ENCODE measurements around the gene MRTFA.
A peak's percentile ranks its signal among the peaks of the same experiment; 100 is the strongest.

MRTFA gene

DNA sequence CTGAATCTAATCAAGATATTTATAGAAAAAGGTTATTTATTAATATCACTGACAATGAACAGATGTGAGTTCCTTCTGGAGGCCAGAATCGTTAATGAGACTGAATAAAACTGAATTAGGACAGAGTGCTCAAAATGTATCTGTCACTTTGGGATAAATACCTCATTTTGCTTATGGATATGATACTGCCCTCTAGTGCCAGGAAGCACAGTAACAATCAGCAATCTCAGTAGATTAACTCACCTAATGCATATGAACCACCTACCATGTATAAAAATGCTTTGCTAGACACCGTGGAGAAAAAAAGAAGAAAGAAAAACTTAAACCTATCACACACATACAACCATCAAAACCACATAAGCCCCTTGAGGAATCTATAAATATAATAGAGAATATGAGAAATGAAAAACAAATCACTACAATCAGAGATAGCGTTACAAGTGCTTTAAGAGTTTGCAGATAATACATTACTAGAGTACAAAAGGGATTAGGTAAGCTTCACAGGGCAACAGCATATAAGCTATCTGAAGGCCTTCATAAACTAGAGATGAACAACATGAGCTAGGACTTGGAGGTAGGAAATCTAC lies 148.8 kb downstream of the MRTFA start:
- peak; percentile 76 for FAIRE-seq

DNA sequence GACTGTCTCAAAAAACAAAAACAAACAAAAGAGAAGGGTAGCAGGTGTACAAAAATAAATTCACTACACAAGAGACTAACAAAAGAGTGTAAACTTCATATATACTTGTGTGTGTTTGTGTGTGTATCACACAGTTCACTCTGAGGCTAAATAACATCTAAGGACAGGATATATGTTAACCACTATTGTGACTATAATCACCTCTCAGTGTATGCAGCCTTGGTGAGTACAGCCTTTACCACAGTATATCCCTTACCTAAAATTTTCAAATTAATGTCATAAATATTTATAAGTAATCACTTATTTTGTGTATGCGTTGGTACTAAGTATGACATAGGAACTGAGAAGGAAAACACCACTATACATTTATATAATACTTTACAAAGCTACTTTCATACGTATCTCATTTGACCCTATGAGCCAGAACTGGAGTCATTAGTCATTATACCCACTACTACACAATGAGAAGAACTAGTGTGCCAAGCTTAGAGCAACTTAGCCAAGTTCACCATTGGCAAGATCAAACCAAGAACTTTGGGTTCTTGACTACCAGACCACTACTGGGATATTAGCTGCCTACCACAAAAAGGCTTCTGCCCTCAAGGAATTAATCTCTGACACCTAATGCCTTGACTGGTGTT lies 149.4 kb downstream of the MRTFA start:
- DNase-seq (ENCODE audit: insufficient read length): no peak
- TF ChIP-seq TAF1 (IDR thresholded peaks at IDR 0.05; ENCODE audit: borderline replicate concordance, low read depth, low read length) (no peak), POLR2AphosphoS5 (IDR thresholded peaks at IDR 0.05; ENCODE audit: low read depth, low read length) (no peak), POLR2A (IDR thresholded peaks at IDR 0.05; ENCODE audit: low read depth, low read length) (no peak)
- no peak for FAIRE-seq

More for the DNA sequence above, 148.8 kb downstream of the MRTFA start:
- DNase-seq (ENCODE audit: insufficient read length): no peak
- TF ChIP-seq TAF1 (IDR thresholded peaks at IDR 0.05; ENCODE audit: borderline replicate concordance, low read depth, low read length) (no peak), POLR2A (IDR thresholded peaks at IDR 0.05; ENCODE audit: low read depth, low read length) (no peak), POLR2AphosphoS5 (IDR thresholded peaks at IDR 0.05; ENCODE audit: low read depth, low read length) (no peak)

DNA sequence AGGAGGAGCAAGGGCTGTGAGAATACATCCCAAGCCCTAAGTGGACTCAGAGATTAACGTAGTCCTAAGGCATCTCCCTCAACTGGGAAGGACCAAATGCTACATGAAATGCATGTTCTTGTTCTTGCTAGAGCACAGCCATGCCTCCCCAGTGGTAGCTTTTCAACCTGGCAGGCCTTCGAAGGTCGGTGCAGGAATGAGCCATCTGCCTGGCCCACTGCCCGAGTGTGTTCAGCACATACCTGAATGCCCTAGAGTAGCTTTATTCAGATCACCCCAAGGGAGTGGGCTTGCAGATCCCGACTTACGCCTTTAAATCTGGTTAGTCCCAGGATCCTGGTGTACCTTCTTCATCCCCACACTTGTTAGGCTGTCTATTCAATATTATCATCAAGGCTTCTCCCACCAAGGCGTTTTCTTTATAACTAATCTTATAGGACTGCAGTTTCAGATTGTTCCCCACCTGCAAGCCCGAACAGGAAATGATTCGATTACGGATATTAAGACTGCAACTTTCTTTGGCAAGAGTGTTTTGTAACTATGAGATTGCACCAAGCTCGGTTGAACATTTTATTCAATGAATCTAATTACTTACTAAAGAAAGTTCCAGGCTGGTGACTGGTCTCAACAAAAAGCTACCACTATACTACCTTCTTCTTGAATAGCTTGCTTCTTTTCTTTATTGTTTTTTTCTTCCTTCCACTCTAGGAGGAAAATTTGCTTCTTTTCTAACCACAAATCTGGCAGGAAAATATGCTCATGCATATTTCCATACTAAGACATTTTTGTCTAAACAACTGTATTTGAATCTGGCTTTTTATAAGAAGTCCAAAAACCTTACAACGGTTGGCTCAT lies 150.5 kb downstream of the MRTFA start:
- DNase-seq (ENCODE audit: insufficient read length) (no peak), FAIRE-seq (no peak)
- TF ChIP-seq POLR2A (IDR thresholded peaks at IDR 0.05; ENCODE audit: low read depth, low read length) (no peak), TAF1 (IDR thresholded peaks at IDR 0.05; ENCODE audit: borderline replicate concordance, low read depth, low read length) (no peak), POLR2AphosphoS5 (IDR thresholded peaks at IDR 0.05; ENCODE audit: low read depth, low read length) (no peak)

DNA sequence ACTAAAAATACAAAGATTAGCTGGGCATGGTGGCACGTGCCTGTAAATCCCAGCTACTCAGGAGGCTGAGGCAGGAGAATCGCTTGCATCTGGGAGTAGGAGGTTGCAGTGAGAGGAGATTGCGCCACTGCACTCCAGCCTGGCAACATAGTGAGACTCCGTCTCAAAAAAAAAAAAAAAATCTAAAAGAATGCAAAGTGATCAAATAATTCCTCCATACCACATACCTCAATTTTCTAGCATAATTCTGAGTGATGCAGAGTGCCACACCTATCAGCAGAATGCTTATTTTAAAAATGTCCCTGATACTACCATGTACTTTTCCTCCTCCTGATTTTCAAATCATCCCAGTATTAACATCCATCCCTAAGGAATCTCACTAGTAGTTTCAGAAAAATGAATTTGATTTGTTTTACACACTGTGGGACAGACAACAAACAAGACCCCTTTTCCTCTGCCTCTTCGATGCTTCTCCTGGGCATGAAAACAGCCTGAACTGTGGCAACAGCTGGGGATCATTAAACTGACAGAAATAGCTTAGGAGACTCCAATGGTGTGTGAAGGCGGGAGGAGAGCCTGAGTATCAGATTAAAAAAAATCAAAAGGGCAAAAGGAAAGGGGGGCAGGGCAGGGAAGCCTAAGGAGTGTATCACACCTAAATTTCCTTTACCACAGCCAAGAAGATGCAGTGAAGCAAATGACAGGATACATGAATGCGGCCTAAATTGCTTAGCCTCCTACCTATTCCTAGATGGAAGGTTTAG lies 151.4 kb downstream of the MRTFA start:
- FAIRE-seq: no peak
- TF ChIP-seq TAF1 (IDR thresholded peaks at IDR 0.05; ENCODE audit: borderline replicate concordance, low read depth, low read length) (no peak), POLR2AphosphoS5 (IDR thresholded peaks at IDR 0.05; ENCODE audit: low read depth, low read length) (no peak), POLR2A (IDR thresholded peaks at IDR 0.05; ENCODE audit: low read depth, low read length) (no peak)
- DNase-seq (ENCODE audit: insufficient read length): no peak

DNA sequence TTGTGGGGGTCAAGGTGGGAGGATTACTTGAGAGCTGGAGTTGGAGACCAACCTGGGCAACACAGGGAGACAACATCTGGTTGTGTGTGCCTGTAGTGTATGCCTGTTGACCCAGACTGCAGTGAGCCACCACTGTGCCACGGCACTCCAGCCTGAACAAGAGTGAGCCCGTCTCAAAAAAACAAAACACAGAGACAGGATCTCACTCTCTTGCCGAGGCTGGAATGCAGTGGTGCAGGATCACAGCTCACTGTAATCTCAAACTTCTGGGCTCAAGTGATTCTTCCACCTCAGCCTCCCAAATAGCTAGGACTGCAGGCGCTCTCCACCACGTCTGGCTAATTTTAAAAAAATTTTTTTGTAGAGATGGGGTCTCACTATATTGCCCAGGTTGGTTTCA lies 153.6 kb downstream of the MRTFA start:
- FAIRE-seq (no peak), DNase-seq (ENCODE audit: insufficient read length) (no peak)

DNA sequence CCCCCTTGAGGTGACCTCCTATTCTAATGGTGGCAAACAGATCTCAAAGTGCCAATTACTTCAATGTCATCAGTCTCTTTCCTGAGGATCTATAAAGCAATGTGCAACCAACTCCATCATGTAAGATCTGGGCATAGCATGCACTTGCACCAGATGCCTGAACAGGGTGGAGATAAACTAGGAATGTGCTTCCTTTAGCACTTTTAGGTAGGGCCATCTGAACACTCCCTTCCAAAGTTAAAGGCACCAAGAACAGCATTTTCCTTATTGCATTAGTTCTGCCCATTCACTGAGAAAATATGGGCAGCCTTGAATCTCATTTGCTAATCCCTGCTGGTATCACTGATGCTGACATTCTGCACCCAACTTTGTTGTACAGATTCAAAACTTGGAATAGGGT lies 154.1 kb downstream of the MRTFA start:
- DNase-seq (ENCODE audit: insufficient read length) (no peak), FAIRE-seq (no peak)
- TF ChIP-seq POLR2AphosphoS5 (IDR thresholded peaks at IDR 0.05; ENCODE audit: low read depth, low read length) (no peak), TAF1 (IDR thresholded peaks at IDR 0.05; ENCODE audit: borderline replicate concordance, low read depth, low read length) (no peak), POLR2A (IDR thresholded peaks at IDR 0.05; ENCODE audit: low read depth, low read length) (no peak)

More for the DNA sequence above, 153.6 kb downstream of the MRTFA start:
- no peak for TF ChIP-seq TAF1 (IDR thresholded peaks at IDR 0.05; ENCODE audit: borderline replicate concordance, low read depth, low read length)
- TF ChIP-seq POLR2AphosphoS5 (IDR thresholded peaks at IDR 0.05; ENCODE audit: low read depth, low read length): no peak
- TF ChIP-seq POLR2A (IDR thresholded peaks at IDR 0.05; ENCODE audit: low read depth, low read length): no peak

DNA sequence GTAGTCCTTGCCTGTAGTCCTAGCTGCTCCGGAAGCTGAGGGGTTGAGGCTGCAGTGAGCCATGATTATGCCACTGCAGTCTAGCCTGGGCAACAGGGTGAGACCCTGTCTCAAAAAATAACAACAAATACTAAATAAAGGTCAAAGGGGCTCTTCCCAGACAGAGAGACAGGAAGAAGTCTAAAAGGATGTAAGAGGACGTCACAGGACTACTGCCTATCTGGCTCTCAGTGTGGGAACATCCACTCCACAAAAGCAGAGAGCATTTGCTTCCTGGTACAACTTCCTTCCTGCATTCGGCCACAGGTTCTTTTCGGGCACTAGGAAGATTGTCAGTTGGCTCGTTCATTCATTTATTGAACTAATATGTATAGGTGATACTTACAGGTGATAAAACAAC lies 155.5 kb downstream of the MRTFA start:
- no peak for TF ChIP-seq POLR2A (IDR thresholded peaks at IDR 0.05; ENCODE audit: low read depth, low read length)
- no peak for TF ChIP-seq TAF1 (IDR thresholded peaks at IDR 0.05; ENCODE audit: borderline replicate concordance, low read depth, low read length)
- TF ChIP-seq POLR2AphosphoS5 (IDR thresholded peaks at IDR 0.05; ENCODE audit: low read depth, low read length): no peak
- DNase-seq (ENCODE audit: insufficient read length) (no peak), FAIRE-seq (no peak)

DNA sequence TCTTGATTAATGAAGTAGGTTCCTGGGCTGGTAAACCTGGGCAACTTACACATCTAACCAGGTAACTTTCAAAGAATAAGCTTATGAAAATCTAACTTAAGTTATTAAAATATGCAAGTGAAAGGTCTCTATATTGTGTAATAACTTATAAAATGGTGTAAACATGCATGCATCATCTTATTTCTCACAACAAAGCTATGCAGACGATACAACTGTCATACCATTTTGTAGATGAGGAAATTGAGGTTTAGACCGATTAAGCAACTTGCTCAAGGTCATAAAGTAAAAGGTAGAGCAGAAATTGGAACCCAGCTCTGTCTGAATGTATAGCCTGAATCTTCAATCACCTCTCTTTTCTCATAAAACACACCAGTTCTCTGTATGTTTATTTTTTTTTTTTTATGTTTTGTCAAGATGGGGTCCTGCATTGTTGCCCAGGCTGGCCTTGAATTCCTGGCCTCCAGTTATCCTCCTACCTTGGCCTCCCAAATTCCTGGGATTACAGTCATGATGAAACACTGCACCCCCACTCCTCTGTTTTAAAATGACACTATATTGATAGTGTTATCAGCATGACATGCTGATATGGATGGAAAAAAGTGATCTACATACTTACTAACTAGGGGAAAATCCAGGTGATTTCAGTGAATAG lies 156.5 kb downstream of the MRTFA start:
- no peak for TF ChIP-seq POLR2AphosphoS5 (IDR thresholded peaks at IDR 0.05; ENCODE audit: low read depth, low read length)
- TF ChIP-seq POLR2A (IDR thresholded peaks at IDR 0.05; ENCODE audit: low read depth, low read length): no peak
- no peak for TF ChIP-seq TAF1 (IDR thresholded peaks at IDR 0.05; ENCODE audit: borderline replicate concordance, low read depth, low read length)
- no peak for FAIRE-seq
- DNase-seq (ENCODE audit: insufficient read length): no peak

DNA sequence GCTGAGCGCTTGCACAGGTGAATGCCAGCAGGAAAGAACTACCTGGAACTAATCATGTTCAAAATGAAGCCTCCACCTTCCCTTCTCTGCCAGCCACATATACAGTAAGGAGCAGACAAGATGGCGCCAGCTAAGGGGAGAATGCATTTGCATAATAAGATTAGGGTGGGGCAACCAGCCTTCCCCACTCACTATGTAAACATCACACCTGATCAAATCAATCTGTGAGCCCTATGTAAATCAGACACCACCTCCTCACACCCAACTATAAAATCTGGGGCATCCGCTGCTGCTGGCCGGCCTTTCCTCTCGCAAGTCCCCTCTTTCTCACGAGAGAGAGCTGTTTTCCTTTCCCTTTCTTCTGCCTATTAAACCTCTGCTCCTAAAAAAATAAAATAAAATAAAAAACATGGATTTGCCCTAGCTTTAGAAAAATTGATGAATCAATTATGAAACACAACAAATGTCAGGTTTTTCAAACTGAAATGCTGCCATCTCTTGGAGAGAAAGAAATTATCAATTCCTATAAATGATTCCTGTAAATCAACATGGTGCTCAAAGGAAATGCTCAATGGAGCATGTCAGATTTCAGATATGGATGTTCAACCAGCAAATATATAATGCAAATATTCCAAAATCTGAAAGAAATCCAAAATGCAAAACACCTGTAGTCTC lies 157.3 kb downstream of the MRTFA start:
- TF ChIP-seq POLR2AphosphoS5 (IDR thresholded peaks at IDR 0.05; ENCODE audit: low read depth, low read length) (no peak), POLR2A (IDR thresholded peaks at IDR 0.05; ENCODE audit: low read depth, low read length) (no peak), TAF1 (IDR thresholded peaks at IDR 0.05; ENCODE audit: borderline replicate concordance, low read depth, low read length) (no peak)
- FAIRE-seq: no peak

More for the DNA sequence above, 157.3 kb downstream of the MRTFA start:
- DNase-seq (ENCODE audit: insufficient read length): no peak
